SU-DHL-6 (cell line): ENCODE data around the gene CTNNAL1.

Experiments used
- CTCF ChIP-seq: fragments of 200-600 bp; sonication (generic); IDR thresholded peaks from one replicate; pipeline ENCODE4 v1.5.1; 2017; ENCODE audit warnings: antibody characterized with exemption, mild to moderate bottlenecking, low read length, moderate library complexity; ENCODE audit not compliant: insufficient read depth, poor library complexity, severe bottlenecking
- EZH2phosphoT487 ChIP-seq: fragments of 200-600 bp; sonication (generic), shearing (Covaris generic); conservative IDR thresholded peaks from 2 replicates; pipeline ENCODE4 v1.6.1; 2018; ENCODE audit warnings: mild to moderate bottlenecking, antibody characterized with exemption, low read length, moderate library complexity, mixed read lengths

DNA sequence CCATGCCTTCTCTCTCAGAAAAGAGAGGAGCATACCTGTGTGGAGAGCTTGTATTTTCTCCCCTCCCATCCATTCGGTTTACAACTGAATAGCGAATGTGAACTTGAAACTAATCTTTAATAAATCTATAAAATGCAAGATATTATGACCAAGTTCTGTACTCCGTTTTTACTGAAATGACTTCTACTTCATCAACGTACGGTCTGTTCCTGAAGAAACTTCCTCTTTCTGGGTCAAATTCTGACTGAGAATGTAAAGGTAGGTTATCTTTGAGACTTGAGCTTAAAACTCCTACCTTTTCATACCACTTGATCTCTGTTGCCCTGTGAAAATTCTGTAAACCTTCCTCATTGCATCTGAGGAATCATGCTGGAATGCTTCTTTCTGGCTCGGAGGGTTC lies 4.2 kb upstream of the CTNNAL1 start:
- TF ChIP-seq CTCF (no peak), EZH2phosphoT487 (no peak)
